Subcutaneous abdominal adipose tissue (tissue), 5 donors: Measurements from ENCODE around the gene MYBBP1A.
A peak's percentile ranks its signal among the peaks of the same experiment; 100 is the strongest.

Experiments
- H3K27ac ChIP-seq: one replicate; pipeline ENCODE4 v1.7.0; 2013; ENCODE audit warnings: low read depth, mild to moderate bottlenecking, inconsistent platforms, low read length, moderate library complexity
- H3K27me3 ChIP-seq, 5 donors: one replicate each; pipeline ENCODE4 v1.7.0; 2013; ENCODE audit warnings: low read length in 5 of 5, inconsistent platforms in 1 of 5; ENCODE audit not compliant: control insufficient read depth in 5 of 5, insufficient read depth in 4 of 5
- H3K36me3 ChIP-seq, 5 donors: one replicate each; pipeline ENCODE4 v1.7.0; 2013; ENCODE audit warnings: low read length in 5 of 5; ENCODE audit not compliant: control insufficient read depth in 5 of 5, insufficient read depth in 5 of 5
- H3K4me1 ChIP-seq, 5 donors: one replicate each; pipeline ENCODE4 v1.7.0; 2013; ENCODE audit warnings: low read length in 5 of 5, mild to moderate bottlenecking in 3 of 5, moderate library complexity in 1 of 5; ENCODE audit not compliant: control insufficient read depth in 5 of 5, insufficient read depth in 5 of 5
- H3K4me3 ChIP-seq, 5 donors: one replicate each; pipeline ENCODE4 v1.7.0; 2013; ENCODE audit warnings: low read length in 5 of 5, low read depth in 1 of 5
- H3K9ac ChIP-seq, 5 donors: one replicate each; pipeline ENCODE4 v1.7.0; 2013; ENCODE audit warnings: low read length in 5 of 5, mild to moderate bottlenecking in 4 of 5, moderate library complexity in 3 of 5
- H3K9me3 ChIP-seq, 5 donors: one replicate each; pipeline ENCODE4 v1.7.0; 2013; ENCODE audit warnings: low read length in 5 of 5; ENCODE audit not compliant: control insufficient read depth in 5 of 5
- donor health status: healthy.
- donor health status: healthy.
- donor health status: healthy.
- donor health status: healthy.
- donor health status: healthy.

The MYBBP1A gene

GRCh38 chr17:4505187-4505586, 50.0 kb downstream of the MYBBP1A start:
- H3K4me3 ChIP-seq: no peak overlapping the region
- H3K36me3 ChIP-seq: no peaks in the 10 kb centered on the region
- no peaks in the 10 kb centered on the region for H3K9me3 ChIP-seq
- H3K27ac ChIP-seq: peak overlapping the region; percentile 9
- H3K27me3 ChIP-seq: peaks cover 6 to 28% (median 28%) of the 10 kb centered on the region in 5 donors
- peaks cover 7 to 94% (median 51%) of the 10 kb centered on the region in 5 donors for H3K4me1 ChIP-seq
- peak overlapping the region in 1 of 5 donors; percentile 6 for H3K9ac ChIP-seq

DNA sequence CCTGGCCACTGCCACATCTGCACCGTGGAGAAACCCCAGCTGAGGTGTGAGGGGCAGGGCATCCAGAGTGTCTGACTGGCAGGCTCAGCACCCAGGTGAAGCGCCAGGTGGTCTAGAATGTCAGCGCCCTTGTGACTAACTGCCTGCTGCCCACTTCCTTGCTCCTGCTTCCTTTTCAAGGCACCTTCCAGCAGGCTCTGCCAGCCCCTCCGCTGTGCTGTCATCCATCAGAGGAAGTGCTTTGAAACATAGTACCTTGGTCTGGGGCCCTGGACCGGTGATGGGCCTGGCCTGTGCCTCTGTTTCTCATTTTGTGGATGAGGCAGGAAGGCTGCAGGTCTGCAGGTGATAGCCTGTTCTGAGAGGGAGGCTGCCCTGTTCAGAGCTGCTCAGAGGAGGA, 51.0 kb downstream of the MYBBP1A start:
- no peak overlapping the region for H3K9ac ChIP-seq
- peak overlapping the region; percentile 9 for H3K27ac ChIP-seq
- no peaks in the 10 kb centered on the region for H3K9me3 ChIP-seq
- no peaks in the 10 kb centered on the region for H3K36me3 ChIP-seq
- no peak overlapping the region for H3K4me3 ChIP-seq
- peaks cover 6 to 37% (median 34%) of the 10 kb centered on the region in 5 donors for H3K27me3 ChIP-seq
- peaks cover 9 to 94% (median 51%) of the 10 kb centered on the region in 5 donors for H3K4me1 ChIP-seq

- Histone ChIP-seq H3K9ac (no peak overlapping the region), H3K27ac (no peak overlapping the region), H3K9me3 (no peaks in the 10 kb centered on the region), H3K27me3 (peaks cover 6 to 37% (median 34%) of the 10 kb centered on the region in 5 donors), H3K4me1 (peaks cover 9 to 87% (median 48%) of the 10 kb centered on the region in 5 donors), H3K4me3 (no peak overlapping the region), H3K36me3 (no peaks in the 10 kb centered on the region)
Measured at GRCh38 chr17:4503283-4504025, 51.7 kb downstream of the MYBBP1A start.

DNA sequence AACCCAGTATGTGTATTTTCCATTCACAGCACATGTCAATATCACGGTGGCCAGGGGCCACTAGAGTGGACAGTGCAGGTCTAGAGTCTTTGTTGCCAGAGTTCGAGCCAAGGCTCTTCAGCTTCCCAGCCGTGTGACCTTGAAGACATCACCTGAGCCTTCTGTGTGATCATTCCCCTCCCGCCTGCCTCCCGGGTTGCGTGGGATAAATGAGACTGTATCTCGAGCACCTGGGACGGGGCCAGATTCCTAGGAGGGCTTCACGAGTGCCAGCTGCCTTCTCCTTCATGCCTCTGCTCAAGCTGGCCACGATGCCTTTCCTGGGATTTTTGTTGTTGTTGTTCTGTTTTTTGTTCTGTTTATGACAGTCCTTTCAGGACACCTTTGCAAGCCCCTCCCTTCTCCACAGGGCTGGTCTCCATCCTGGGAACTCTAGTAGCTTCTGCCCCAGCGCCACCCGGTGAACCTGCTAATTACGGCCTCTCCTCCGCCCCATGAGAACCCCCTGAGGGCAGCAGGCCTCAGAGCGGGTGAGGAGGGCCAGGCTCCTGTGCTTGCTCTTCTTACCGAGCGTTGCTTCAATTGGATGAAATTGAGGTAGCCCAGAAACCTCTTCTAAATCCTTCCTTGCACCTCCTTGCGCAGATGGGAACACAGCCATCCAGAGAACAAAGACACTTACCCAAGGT, 52.6 kb downstream of the MYBBP1A start:
- Histone ChIP-seq H3K9ac (no peak overlapping the region), H3K4me3 (no peak overlapping the region), H3K36me3 (no peaks in the 10 kb centered on the region), H3K27me3 (peaks cover 6 to 37% (median 34%) of the 10 kb centered on the region in 5 donors), H3K9me3 (no peaks in the 10 kb centered on the region), H3K27ac (no peak overlapping the region), H3K4me1 (peaks cover 9 to 87% (median 55%) of the 10 kb centered on the region in 5 donors)

DNA sequence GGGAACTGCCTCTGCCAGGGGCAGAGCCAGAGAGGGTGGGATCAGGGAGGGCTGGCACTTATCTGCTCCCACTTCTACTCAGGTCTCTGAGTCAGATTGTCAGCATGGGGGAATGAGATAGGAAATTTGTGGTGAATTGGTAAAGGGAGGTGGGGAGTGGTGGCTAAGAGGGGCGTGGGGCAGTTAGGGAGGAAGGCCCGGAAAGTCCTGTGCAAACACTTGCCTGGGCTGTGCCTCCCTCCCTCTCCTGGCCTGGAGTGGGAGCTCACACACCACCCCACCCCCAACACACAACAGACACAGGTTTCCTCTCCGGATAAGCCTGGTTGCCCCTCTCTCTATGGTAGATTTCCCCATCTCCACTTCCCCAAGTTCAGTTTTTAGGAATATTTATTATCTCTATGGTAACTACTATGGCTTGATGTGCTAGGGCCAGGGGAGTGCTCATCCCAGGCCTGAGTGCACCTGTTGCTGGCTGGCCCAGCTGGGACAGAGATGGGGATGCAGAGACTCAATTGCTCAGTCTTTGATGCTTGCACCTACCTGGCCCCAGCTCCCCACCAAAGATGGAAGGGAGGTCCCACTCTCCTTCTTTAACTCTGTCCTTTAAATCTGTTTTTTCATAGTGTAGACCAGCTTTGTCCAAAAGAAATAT, 53.8 kb downstream of the MYBBP1A start:
- H3K9ac ChIP-seq: no peak overlapping the region
- peaks cover 6 to 37% (median 34%) of the 10 kb centered on the region in 5 donors for H3K27me3 ChIP-seq
- H3K9me3 ChIP-seq: no peaks in the 10 kb centered on the region
- no peak overlapping the region for H3K27ac ChIP-seq
- H3K4me1 ChIP-seq: peaks cover 9 to 77% (median 49%) of the 10 kb centered on the region in 5 donors
- H3K36me3 ChIP-seq: no peaks in the 10 kb centered on the region
- peak overlapping the region in 2 of 5 donors; percentile 19 to 84 for H3K4me3 ChIP-seq

- peaks cover 9 to 65% (median 36%) of the 10 kb centered on the region in 5 donors for H3K4me1 ChIP-seq
- no peaks in the 10 kb centered on the region for H3K9me3 ChIP-seq
- H3K27ac ChIP-seq: no peak overlapping the region
- H3K4me3 ChIP-seq: peak overlapping the region; percentile 54 to 84 (median 69)
- no peaks in the 10 kb centered on the region for H3K36me3 ChIP-seq
- peak overlapping the region in 2 of 5 donors; percentile 16 to 79 for H3K9ac ChIP-seq
- H3K27me3 ChIP-seq: peaks cover 6 to 37% (median 34%) of the 10 kb centered on the region in 5 donors
Measured at GRCh38 chr17:4500191-4500571, 55.0 kb downstream of the MYBBP1A start.

GRCh38 chr17:4499431-4500190, 55.6 kb downstream of the MYBBP1A start:
- Histone ChIP-seq H3K27me3 (peaks cover 6 to 37% (median 34%) of the 10 kb centered on the region in 5 donors), H3K9ac (peak overlapping the region in 3 of 5 donors; percentile 59 to 79 (median 64)), H3K4me1 (peaks cover 6 to 59% (median 32%) of the 10 kb centered on the region in 5 donors), H3K27ac (no peak overlapping the region), H3K9me3 (no peaks in the 10 kb centered on the region), H3K36me3 (no peaks in the 10 kb centered on the region), H3K4me3 (peak overlapping the region; percentile 54 to 84 (median 69))

GRCh38 chr17:4498461-4499397, 56.5 kb downstream of the MYBBP1A start, which contains the start of gene SPNS2:
Gene SPNS2 (plus strand): TSS chr17:4498881. CDS start chr17:4499048, 167 bp downstream.
- Histone ChIP-seq H3K9ac (peak within 1 kb of the TSS in 3 of 5 donors; percentile 59 to 79 (median 64)), H3K36me3 (no peaks in the 10 kb centered on the region), H3K9me3 (no peaks in the 10 kb centered on the region), H3K4me3 (peak within 1 kb of the TSS; percentile 54 to 84 (median 69)), H3K27me3 (peaks cover 6 to 33% (median 28%) of the 10 kb centered on the region in 5 donors), H3K4me1 (peaks cover 4 to 50% (median 32%) of the 10 kb centered on the region in 5 donors), H3K27ac (no peak within 1 kb of the TSS)
